Measurements from ENCODE around the gene PKMYT1. TPM values are rescaled to one million over a fixed set of nuclear protein-coding genes. Genes with fewer than 3 reads are reported as not detected.
"Not testable (repeated sequence)": the region's sequence is repeated elsewhere in the genome, so short reads cannot be mapped to it uniquely, and the experiment has no call there.

Gene PKMYT1
- polyA plus RNA-seq, 2 donors: 20.7 to 22.3 TPM

DNA sequence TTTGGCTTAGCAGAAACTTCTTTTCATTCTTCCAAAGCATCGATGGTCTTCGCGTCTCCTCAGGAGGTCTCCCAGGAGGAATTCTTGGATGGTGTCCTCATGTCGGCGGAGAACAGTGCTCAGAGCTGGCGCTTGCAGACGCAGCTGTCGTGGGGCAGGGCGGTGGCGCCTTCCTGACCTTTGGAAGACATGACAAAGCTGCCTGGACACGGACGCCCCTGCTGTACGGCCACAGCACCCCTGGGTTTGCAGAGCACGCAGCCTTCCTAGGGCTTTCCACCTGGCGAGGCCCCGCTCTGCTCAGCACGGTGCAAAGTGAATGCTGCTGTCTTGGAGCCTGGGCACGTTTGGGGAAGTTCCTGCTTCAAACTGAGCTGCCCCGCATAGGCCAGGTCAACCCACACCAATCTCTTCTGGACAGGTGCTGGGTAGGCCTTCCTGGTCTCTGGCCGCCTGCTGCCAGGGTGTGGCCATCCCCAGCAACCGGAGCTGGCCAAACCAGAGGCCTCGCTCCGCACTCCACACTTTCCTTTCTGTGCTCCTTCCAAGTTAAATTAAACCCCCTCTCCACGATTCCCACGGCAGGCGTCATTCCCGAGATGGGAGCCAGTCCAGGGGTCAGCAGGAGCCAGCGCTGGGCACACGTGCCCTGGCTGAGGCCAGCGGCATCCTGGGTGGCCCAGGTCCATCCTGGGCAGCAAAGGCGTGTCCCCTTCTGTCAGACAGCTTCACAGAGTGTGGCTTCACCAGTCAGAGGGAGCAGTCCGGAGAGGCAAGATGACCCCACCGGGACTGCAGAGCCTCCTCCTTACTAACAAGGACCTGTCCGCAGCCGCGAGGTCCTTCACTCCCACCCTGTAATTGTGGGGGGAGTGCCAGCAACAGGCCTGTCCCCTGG lies 31.2 kb downstream of the PKMYT1 start:
- Histone ChIP-seq H3K27ac (ENCODE audit: low read depth in 2 of 2, low read length in 1 of 2) (no peak overlapping the region), H3K9me3 (ENCODE audit: control insufficient read depth in 2 of 2, insufficient read depth in 1 of 2, low read depth in 1 of 2, low read length in 1 of 2) (no peaks in the 10 kb centered on the region), H3K27me3 (ENCODE audit: control insufficient read depth in 1 of 2, insufficient read depth in 2 of 2, low read length in 2 of 2) (no peaks in the 10 kb centered on the region), H3K4me3 (ENCODE audit: low read depth in 1 of 2, low read length in 2 of 2) (no peak overlapping the region), H3K4me1 (ENCODE audit: control insufficient read depth in 2 of 2, insufficient read depth in 2 of 2, low read length in 1 of 2) (peaks cover 0 to 3% of the 10 kb centered on the region in 2 donors), H3K36me3 (ENCODE audit: control insufficient read depth in 2 of 2, insufficient read depth in 2 of 2, low read length in 1 of 2) (peaks cover 0 to 7% of the 10 kb centered on the region in 2 donors)
- 86 to 88% methylated on average over 36 of the region's 36 CpGs for WGBS, 2 donors

DNA sequence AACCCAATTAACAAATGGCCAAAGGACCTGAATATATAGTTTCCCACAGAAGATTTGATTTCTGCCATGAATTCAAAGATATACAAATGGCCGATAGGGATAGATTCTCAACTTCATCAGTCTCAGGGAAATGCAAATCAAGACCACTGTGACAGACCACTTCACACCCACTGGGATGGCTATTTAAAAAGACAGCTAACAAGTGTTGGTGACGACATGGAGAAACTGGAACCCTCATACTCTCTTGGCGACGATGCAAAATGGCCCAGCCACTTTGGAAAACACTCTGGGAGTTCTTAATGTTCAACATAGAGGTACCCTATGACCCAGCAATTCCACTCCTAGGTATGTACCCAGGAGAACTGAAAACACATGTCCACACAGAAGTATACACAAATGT lies 33.6 kb downstream of the PKMYT1 start:
- H3K4me3 ChIP-seq (ENCODE audit: low read depth in 1 of 2, low read length in 2 of 2): no peak overlapping the region
- no peaks in the 10 kb centered on the region for H3K27me3 ChIP-seq (ENCODE audit: control insufficient read depth in 1 of 2, insufficient read depth in 2 of 2, low read length in 2 of 2)
- no peaks in the 10 kb centered on the region for H3K4me1 ChIP-seq (ENCODE audit: control insufficient read depth in 2 of 2, insufficient read depth in 2 of 2, low read length in 1 of 2)
- H3K36me3 ChIP-seq (ENCODE audit: control insufficient read depth in 2 of 2, insufficient read depth in 2 of 2, low read length in 1 of 2): peaks cover 0 to 15% of the 10 kb centered on the region in 2 donors
- H3K27ac ChIP-seq (ENCODE audit: low read depth in 2 of 2, low read length in 1 of 2): no peak overlapping the region
- WGBS, 2 donors: 96 to 99% methylated on average over 4 of the region's 4 CpGs
- no peaks in the 10 kb centered on the region for H3K9me3 ChIP-seq (ENCODE audit: control insufficient read depth in 2 of 2, insufficient read depth in 1 of 2, low read depth in 1 of 2, low read length in 1 of 2)

- WGBS, 2 donors: 87% methylated on average over 12 of the region's 12 CpGs
- H3K9me3 ChIP-seq (ENCODE audit: control insufficient read depth in 2 of 2, insufficient read depth in 1 of 2, low read depth in 1 of 2, low read length in 1 of 2); H3K27me3 ChIP-seq (ENCODE audit: control insufficient read depth in 1 of 2, insufficient read depth in 2 of 2, low read length in 2 of 2); H3K4me3 ChIP-seq (ENCODE audit: low read depth in 1 of 2, low read length in 2 of 2); H3K27ac ChIP-seq (ENCODE audit: low read depth in 2 of 2, low read length in 1 of 2); H3K4me1 ChIP-seq (ENCODE audit: control insufficient read depth in 2 of 2, insufficient read depth in 2 of 2, low read length in 1 of 2): not testable (repeated sequence)
- H3K36me3 ChIP-seq (ENCODE audit: control insufficient read depth in 2 of 2, insufficient read depth in 2 of 2, low read length in 1 of 2): peaks cover 7 to 10% of the 10 kb centered on the region in 2 donors
Measured at GRCh38 chr16:2943716-2944115, 36.5 kb downstream of the PKMYT1 start.

GRCh38 chr16:2942045-2942444 lies 38.2 kb downstream of the PKMYT1 start:
- no peaks in the 10 kb centered on the region for H3K4me1 ChIP-seq (ENCODE audit: control insufficient read depth in 2 of 2, insufficient read depth in 2 of 2, low read length in 1 of 2)
- no peaks in the 10 kb centered on the region for H3K9me3 ChIP-seq (ENCODE audit: control insufficient read depth in 2 of 2, insufficient read depth in 1 of 2, low read depth in 1 of 2, low read length in 1 of 2)
- WGBS, 2 donors: 74 to 76% methylated on average over 4 of the region's 4 CpGs
- H3K27ac ChIP-seq (ENCODE audit: low read depth in 2 of 2, low read length in 1 of 2): no peak overlapping the region
- H3K36me3 ChIP-seq (ENCODE audit: control insufficient read depth in 2 of 2, insufficient read depth in 2 of 2, low read length in 1 of 2): peaks cover 10 to 22% of the 10 kb centered on the region in 2 donors
- no peaks in the 10 kb centered on the region for H3K27me3 ChIP-seq (ENCODE audit: control insufficient read depth in 1 of 2, insufficient read depth in 2 of 2, low read length in 2 of 2)
- H3K4me3 ChIP-seq (ENCODE audit: low read depth in 1 of 2, low read length in 2 of 2): no peak overlapping the region

DNA sequence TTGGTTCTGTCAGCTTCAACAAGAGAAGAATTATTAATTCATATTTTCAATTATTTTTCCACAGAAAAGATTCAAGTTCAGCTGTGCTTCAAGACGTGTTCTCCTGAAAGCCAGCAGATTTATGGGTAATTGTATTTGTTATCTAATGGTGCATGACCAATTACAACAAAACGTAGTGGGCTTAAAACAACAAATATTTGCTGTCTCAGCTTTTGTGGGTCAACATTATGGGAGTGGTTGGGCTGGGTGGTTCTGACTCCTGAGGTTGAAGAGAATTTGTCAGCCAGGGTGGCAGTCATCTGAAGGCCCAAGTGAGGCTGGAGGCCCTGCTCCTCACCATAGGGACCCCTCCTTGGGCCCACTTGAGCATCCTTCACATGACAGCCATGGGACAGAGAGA lies 40.3 kb downstream of the PKMYT1 start:
- Histone ChIP-seq H3K27me3 (ENCODE audit: control insufficient read depth in 1 of 2, insufficient read depth in 2 of 2, low read length in 2 of 2) (no peaks in the 10 kb centered on the region), H3K4me1 (ENCODE audit: control insufficient read depth in 2 of 2, insufficient read depth in 2 of 2, low read length in 1 of 2) (no peaks in the 10 kb centered on the region), H3K27ac (ENCODE audit: low read depth in 2 of 2, low read length in 1 of 2) (no peak overlapping the region), H3K4me3 (ENCODE audit: low read depth in 1 of 2, low read length in 2 of 2) (no peak overlapping the region), H3K9me3 (ENCODE audit: control insufficient read depth in 2 of 2, insufficient read depth in 1 of 2, low read depth in 1 of 2, low read length in 1 of 2) (no peaks in the 10 kb centered on the region), H3K36me3 (ENCODE audit: control insufficient read depth in 2 of 2, insufficient read depth in 2 of 2, low read length in 1 of 2) (peaks cover 10 to 37% of the 10 kb centered on the region in 2 donors)
- 58 to 62% methylated on average over 2 of the region's 2 CpGs for WGBS, 2 donors

GRCh38 chr16:2938206-2938605 lies 42.0 kb downstream of the PKMYT1 start:
- H3K36me3 ChIP-seq (ENCODE audit: control insufficient read depth in 2 of 2, insufficient read depth in 2 of 2, low read length in 1 of 2): peaks cover 16 to 42% of the 10 kb centered on the region in 2 donors
- H3K4me1 ChIP-seq (ENCODE audit: control insufficient read depth in 2 of 2, insufficient read depth in 2 of 2, low read length in 1 of 2): no peaks in the 10 kb centered on the region
- H3K27ac ChIP-seq (ENCODE audit: low read depth in 2 of 2, low read length in 1 of 2): no peak overlapping the region
- no peak overlapping the region for H3K4me3 ChIP-seq (ENCODE audit: low read depth in 1 of 2, low read length in 2 of 2)
- H3K27me3 ChIP-seq (ENCODE audit: control insufficient read depth in 1 of 2, insufficient read depth in 2 of 2, low read length in 2 of 2): no peaks in the 10 kb centered on the region
- 93 to 95% methylated on average over 12 of the region's 12 CpGs for WGBS, 2 donors
- H3K9me3 ChIP-seq (ENCODE audit: control insufficient read depth in 2 of 2, insufficient read depth in 1 of 2, low read depth in 1 of 2, low read length in 1 of 2): no peaks in the 10 kb centered on the region

GRCh38 chr16:2937170-2937569 lies 43.1 kb downstream of the PKMYT1 start:
- Histone ChIP-seq H3K27me3 (ENCODE audit: control insufficient read depth in 1 of 2, insufficient read depth in 2 of 2, low read length in 2 of 2) (no peaks in the 10 kb centered on the region), H3K4me1 (ENCODE audit: control insufficient read depth in 2 of 2, insufficient read depth in 2 of 2, low read length in 1 of 2) (no peaks in the 10 kb centered on the region), H3K4me3 (ENCODE audit: low read depth in 1 of 2, low read length in 2 of 2) (no peak overlapping the region), H3K9me3 (ENCODE audit: control insufficient read depth in 2 of 2, insufficient read depth in 1 of 2, low read depth in 1 of 2, low read length in 1 of 2) (no peaks in the 10 kb centered on the region), H3K36me3 (ENCODE audit: control insufficient read depth in 2 of 2, insufficient read depth in 2 of 2, low read length in 1 of 2) (peaks cover 16 to 42% of the 10 kb centered on the region in 2 donors), H3K27ac (ENCODE audit: low read depth in 2 of 2, low read length in 1 of 2) (no peak overlapping the region)
- 94 to 97% methylated on average over 24 of the region's 24 CpGs for WGBS, 2 donors

DNA sequence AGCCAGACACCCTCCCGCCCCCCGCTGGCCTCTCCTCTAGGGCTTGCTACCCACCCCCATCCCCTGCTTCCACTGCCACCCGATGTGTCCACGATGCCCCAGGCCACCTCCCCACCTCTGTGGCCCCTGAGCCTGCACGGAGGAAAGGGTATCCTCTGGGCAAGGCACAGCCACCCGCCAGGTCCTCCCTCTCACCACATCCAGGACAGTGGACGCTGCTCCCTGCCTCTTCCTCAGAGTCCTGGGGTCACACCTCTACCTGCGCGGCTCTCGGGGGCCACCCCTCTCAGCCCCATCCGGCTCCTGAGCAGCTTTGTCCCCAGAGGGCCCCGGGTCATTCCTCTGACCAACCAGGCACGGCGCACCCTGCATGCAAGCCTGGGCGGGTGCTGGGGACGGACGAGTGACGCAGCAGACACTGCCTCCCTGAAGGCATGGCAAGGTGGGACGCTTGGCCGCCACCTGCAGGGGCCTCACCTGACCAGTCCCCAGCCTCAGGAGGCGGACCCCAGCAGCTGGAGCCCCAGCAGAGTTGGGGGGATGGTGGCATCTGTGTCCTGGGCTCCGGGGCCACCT lies 43.7 kb downstream of the PKMYT1 start:
- no peak overlapping the region for H3K27ac ChIP-seq (ENCODE audit: low read depth in 2 of 2, low read length in 1 of 2)
- 86 to 89% methylated on average over 13 to 22 of the region's 22 CpGs for WGBS, 2 donors
- H3K4me1 ChIP-seq (ENCODE audit: control insufficient read depth in 2 of 2, insufficient read depth in 2 of 2, low read length in 1 of 2): no peaks in the 10 kb centered on the region
- H3K27me3 ChIP-seq (ENCODE audit: control insufficient read depth in 1 of 2, insufficient read depth in 2 of 2, low read length in 2 of 2): no peaks in the 10 kb centered on the region
- no peak overlapping the region for H3K4me3 ChIP-seq (ENCODE audit: low read depth in 1 of 2, low read length in 2 of 2)
- peaks cover 16 to 42% of the 10 kb centered on the region in 2 donors for H3K36me3 ChIP-seq (ENCODE audit: control insufficient read depth in 2 of 2, insufficient read depth in 2 of 2, low read length in 1 of 2)
- H3K9me3 ChIP-seq (ENCODE audit: control insufficient read depth in 2 of 2, insufficient read depth in 1 of 2, low read depth in 1 of 2, low read length in 1 of 2): no peaks in the 10 kb centered on the region

GRCh38 chr16:2934450-2934849 lies 45.8 kb downstream of the PKMYT1 start:
- H3K36me3 ChIP-seq (ENCODE audit: control insufficient read depth in 2 of 2, insufficient read depth in 2 of 2, low read length in 1 of 2): peaks cover 11 to 53% of the 10 kb centered on the region in 2 donors
- 89 to 90% methylated on average over 15 of the region's 15 CpGs for WGBS, 2 donors

More at GRCh38 chr16:2934450-2934849, 45.8 kb downstream of the PKMYT1 start:
- no peak overlapping the region for H3K4me3 ChIP-seq (ENCODE audit: low read depth in 1 of 2, low read length in 2 of 2)
- no peaks in the 10 kb centered on the region for H3K4me1 ChIP-seq (ENCODE audit: control insufficient read depth in 2 of 2, insufficient read depth in 2 of 2, low read length in 1 of 2)
- H3K9me3 ChIP-seq (ENCODE audit: control insufficient read depth in 2 of 2, insufficient read depth in 1 of 2, low read depth in 1 of 2, low read length in 1 of 2): no peaks in the 10 kb centered on the region
- H3K27me3 ChIP-seq (ENCODE audit: control insufficient read depth in 1 of 2, insufficient read depth in 2 of 2, low read length in 2 of 2): no peaks in the 10 kb centered on the region
- no peak overlapping the region for H3K27ac ChIP-seq (ENCODE audit: low read depth in 2 of 2, low read length in 1 of 2)
